MM.1S (cell line): ENCODE measurements around the gene PROP1.

ENCODE experiments used
- CTCF ChIP-seq: fragments of 300-600 bp; sonication (generic); IDR thresholded peaks from 2 replicates; pipeline ENCODE4 v1.5.1; 2016; ENCODE audit warnings: antibody characterized with exemption, low read length, mixed read lengths
- EZH2 ChIP-seq: fragments of 300-600 bp; sonication (generic); optimal IDR thresholded peaks from 2 replicates; pipeline ENCODE3; 2017; ENCODE audit warnings: low read depth, mild to moderate bottlenecking, antibody characterized with exemption, low read length, mixed read lengths

GRCh38 chr5:177973066-177973635 lies 22.9 kb downstream of the PROP1 start:
- no peak for TF ChIP-seq CTCF
- TF ChIP-seq EZH2: no peak
